NK-92 (cell line): ENCODE results near the gene KCNK7.
A peak's percentile ranks its signal among the peaks of the same experiment; 100 is the strongest.
"Not testable (repeated sequence)": the region's sequence is repeated elsewhere in the genome, so short reads cannot be mapped to it uniquely, and the experiment has no call there.

Experiments
- DNase-seq: peaks from one replicate; lab custom pipeline; 2025; ENCODE audit not compliant: unreplicated experiment; lab: John Stamatoyannopoulos, UW

Gene KCNK7

GRCh38 chr11:65574811-65575567, 20.6 kb downstream of the KCNK7 start:
- no peak for DNase-seq

- no peak for DNase-seq
These were observed 21.3 kb downstream of the KCNK7 start for GRCh38 chr11:65574109-65574810.

GRCh38 chr11:65573391-65574079, 22.1 kb downstream of the KCNK7 start:
- no peak for DNase-seq

DNA sequence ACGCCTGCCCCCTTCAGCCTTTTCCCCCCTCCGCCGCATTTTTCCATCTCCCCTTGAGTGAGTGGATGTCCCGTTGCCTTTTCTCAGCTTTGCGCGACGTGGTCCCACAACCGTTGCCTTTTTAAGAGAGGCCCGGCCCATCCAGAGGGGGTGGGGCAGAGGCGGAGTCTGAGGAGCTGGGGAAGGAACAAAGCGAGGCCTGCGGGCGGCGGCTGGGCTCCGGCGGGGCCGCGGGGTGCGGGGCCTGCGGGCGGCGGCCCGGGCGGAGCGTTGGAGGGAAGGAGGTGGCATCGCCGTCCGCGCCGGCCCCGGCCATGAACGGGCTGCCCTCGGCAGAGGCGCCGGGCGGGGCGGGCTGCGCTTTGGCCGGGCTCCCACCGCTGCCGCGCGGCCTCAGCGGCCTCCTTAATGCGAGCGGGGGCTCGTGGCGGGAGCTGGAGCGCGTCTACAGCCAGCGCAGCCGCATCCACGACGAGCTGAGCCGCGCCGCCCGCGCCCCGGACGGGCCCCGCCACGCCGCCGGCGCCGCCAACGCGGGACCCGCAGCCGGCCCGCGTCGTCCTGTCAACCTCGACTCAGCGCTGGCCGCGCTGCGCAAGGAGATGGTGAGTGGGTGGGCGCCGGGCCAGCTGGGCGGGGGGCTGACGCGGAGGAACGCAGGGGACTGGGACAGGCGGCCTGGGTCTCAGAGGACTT, 23.1 kb downstream of the KCNK7 start, which contains the start of gene FAM89B:
Gene FAM89B, plus strand, starts transcription at position 183 of the 696 bp plus-strand sequence. Its CDS starts 132 bp downstream, at position 315.
- no peak for DNase-seq

- no peak for DNase-seq
These were observed 23.7 kb downstream of the KCNK7 start for GRCh38 chr11:65571940-65572339.

DNA sequence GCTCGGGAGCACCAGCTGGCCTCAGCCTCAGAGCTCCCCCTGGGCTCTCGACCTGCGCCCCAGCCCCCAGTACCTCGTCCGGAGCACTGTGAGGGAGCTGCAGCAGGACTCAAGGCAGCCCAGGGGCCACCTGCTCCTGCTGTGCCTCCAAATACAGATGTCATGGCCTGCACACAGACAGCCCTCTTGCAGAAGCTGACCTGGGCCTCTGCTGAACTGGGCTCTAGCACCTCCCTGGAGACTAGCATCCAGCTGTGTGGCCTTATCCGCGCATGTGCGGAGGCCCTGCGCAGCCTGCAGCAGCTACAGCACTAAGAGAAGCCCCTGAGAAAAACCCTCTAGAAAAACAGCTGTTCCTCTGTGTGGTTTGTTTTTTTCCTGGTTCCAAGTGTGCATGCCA, 24.2 kb downstream of the KCNK7 start:
- no peak for DNase-seq

DNA sequence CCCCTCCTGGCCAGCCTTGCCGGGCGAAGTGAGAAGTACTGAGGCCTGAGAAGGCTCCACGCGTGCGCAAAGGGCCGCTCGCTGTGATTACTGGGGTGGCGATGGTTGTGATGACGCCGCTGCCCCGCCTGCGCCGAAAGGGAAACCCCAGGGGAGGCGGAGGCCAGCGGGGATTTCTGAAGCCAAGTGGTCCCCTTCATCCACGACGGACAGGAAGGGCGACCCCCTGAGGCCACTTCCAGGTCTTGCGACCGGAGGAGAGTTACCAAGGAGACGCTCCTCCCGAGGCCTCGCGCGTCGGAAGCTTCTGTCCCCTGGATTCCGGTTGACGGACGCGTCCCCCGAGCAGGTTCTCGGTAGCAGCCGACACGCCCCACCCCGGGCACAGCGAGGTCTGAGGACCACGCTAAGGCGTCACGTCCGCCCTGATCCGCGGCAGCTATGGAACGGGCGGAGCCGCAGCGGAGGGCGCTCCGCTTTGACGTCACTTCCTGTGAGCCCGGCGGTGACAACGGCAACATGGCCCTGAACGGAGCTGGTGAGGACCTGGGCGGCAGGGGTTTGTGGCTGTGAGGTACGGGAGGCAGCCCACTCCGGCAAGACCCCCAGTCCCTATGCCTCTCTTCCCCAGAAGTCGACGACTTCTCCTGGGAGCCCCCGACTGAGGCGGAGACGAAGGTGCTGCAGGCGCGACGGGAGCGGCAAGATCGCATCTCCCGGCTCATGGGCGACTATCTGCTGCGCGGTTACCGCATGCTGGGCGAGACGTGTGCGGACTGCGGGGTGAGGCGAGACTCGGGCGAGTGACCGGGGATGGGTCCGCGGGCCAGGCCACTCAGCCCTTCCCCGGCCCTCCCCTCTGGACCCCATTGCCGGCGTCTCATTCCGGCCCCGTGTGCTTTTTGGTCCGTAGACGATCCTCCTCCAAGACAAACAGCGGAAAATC, 25.4 kb downstream of the KCNK7 start, which contains the start of gene ZNRD2:
Gene ZNRD2, plus strand, starts transcription at position 505 of the 946 bp plus-strand sequence. Its CDS starts 15 bp downstream, at position 520.
- DNase-seq, result peak; percentile 97

DNA sequence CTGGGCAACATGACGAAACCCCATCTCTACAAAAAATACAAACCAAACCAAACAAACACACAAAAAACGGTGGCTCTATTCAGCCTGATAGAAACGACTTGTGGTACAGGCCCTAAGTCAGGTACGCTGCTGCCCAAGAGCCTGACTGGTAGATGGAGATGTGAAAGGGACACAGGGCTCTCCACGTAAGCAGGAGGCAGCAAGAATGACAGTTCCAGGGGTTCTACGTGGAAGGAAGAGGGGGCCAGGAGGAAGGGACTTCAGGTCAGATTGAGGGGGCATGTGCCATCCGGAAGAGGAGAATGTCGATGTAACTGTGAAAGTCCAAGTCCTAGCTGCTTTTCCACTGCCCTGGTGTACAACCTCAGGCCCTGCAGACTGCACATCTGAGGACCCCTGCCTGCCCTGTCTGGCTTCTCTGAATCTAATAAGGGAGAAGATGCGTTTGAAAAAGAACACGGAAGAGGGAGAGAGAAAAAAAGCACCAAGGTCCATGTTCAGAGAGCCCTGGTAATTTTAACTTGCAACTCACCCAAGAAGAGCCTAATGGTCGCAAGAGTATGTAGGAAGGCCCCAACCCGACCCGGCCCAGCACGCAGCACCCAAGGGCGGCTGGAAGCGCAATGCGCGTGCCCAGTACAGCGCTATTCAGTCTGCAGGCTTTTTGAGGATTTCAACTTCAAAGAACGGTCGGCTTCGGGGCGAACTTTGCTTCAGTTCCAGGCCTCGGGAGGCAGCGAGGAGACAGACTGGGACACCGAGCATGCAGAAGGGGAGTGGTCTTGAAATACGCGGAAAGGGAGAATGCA, 26.2 kb downstream of the KCNK7 start:
- DNase-seq, result no peak

GRCh38 chr11:65565624-65566453, 29.8 kb downstream of the KCNK7 start:
- DNase-seq, result no peak

DNA sequence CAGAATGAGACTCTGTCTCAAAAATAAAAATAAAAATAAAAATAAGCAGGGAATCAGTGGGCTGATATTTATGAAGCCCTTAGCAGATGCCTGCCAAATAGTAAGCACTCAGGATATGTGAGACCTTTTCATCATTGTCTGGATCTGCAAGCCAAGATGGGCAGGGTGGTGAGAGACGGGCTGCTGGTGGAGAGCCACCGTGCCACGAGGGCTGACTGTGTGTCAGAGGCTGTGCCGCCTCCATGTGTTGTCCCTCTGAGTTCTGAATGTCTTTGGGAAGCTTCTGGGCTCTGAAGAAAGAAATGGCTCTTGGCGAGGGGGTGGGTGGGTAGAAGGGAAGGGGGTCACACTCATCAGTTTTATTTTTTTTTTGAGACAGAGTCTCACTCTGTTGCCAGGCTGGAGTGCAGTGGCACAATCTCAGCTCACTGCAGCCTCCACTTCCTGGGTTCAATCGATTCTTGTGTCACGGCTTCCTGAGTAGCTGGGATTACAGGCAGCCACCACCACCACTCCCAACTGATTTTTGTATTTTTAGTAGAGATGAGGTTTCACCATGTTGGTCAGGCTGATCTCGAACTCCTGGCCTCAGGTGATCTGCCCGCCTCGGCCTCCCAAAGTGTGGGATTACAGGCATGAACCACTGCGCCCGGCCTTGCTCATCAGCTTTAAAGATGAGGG, 30.6 kb downstream of the KCNK7 start:
- not testable (repeated sequence) for DNase-seq

DNA sequence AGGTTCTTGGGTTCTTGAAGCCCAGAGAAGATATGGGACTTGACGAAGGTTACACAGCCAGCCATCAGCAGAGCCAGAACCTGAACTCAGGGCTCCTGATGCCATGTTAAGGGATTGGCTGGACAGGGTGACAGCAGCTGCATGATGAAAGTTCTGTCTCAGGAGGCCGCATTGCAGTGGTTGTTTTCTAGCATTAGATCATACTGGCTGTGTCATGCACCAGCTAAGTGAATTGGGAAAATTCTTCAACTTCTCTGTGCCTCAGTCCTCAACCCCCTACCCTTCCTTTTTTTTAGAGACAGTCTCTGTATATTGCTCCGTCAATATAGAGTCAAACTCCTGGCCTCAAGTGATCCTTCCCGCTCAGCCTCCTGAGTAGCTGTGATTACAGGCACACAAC, 32.0 kb downstream of the KCNK7 start:
- DNase-seq, result no peak

DNA sequence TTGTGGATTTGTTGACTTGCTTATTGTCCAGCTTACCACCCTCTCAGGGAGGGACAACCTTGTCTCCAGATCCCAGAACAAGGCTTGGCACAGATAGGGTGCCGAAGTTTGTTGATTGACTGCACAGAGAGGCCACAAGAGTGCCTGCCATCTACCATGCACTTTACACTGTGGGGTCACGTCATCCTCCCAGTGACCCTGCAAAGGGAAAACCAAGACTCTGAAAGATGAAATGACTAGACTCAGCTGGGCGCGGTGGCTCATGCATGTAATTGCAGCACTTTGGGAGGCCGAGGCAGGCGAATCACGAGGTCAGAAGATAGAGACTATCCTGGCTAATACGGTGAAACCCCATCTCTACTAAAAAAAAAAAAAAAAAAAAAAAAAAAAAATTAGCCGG, 32.8 kb downstream of the KCNK7 start:
- no peak for DNase-seq

DNA sequence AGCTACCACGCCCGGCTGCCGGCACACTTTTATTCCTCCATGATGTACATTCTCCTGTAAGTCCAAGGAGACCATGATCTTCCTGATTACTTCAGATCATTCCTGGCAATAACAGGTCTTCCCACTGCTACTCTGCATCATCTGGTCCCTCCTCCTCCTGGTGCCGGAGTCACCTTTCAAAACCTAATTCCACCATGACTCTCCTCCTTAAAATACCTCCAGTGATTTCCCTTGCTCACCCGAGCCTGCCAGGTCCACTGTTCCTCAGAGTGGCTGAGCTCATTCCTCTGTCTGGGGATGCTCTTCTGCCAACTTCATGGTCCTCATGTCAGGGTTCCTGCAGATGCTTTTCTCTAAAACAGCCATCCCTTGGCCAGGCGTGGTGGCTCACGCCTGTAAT, 33.6 kb downstream of the KCNK7 start:
- no peak for DNase-seq

DNA sequence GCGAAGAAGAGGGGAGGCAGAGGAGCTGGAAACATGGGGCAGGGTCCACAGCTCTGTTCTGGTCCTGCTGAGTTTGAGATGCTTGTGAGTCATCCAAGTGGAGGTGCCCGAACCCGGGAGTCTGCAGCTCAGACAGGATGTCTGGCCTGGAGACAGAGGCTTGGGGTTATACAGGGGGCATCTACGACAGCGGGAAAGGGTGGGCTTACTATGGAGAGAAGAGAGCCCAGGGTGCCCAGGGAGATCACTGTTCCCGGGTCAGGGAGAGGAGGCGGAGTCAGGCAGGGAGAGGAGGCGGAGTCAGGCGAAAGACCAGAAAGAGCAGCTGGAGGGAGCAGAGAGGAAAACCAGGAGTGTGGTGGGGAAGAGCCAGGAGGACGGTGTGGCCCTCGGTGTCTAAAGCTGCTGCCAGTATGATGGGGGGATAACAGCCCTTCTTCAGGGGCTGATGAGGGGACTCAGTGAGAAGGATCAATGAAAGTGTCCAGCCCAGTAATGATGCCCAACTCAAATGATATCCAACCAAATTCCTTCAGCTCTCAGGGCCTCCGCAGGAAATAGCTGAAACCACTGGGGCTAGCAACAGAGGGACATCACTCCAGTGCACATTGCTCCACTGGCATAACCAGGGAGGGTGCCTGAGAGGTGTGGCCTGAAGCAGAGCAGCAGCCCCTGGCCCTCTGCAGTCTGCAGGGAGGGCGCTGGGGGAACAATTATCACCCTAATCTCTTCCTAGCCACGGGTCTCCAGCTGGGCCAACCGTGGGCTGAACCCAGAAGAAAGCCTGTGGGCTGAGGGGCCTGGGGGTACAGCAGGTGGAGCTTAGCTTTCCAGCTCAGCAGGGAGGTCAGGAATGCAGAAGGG, 34.8 kb downstream of the KCNK7 start:
- DNase-seq, result no peak

DNA sequence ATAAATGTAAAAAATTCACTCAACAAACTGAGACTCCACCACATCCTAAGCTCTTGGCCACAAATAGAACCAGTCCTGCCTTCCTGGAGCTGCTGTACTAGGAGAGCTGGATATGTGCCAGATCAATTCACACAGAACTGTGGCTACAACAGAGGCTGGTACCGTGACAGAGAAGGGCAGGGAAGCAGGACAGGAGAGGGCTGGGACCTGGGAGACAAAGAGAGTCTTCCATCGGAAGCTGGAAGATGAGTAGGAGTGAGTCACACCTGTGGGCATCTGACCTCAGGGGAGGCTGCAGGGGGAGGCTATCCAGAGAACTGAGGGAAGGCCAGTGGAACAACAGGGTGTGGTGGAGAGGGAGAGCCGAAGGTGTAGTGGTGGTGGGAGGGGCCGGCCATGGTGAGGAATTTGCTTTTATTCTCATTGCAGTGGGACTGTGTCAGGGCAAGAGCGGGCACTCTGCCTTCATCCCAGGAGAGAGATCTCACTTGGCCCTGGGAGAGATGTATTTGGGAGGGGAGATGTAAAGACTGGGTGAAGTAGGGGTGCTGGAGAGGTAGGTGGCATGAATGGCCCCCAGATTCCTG, 35.6 kb downstream of the KCNK7 start:
- DNase-seq, result no peak

DNA sequence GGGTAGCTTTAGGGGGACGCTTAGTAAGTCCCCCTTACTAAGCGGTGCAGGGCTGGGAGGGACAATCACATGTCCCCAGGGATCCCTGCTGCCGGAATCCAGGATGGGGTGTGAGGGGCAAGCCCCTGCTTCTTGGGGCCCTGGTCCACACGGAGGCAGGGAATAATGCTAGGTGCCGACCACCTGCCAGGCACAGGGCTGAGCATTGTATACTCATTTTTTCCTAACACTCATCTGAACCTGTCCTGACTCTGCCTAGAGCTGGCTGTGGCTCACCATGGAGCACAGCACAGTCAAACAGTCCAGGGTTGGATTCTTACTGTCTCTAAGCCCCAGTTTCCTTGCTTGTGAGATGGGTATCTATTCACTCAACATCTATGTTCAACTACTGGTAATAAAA, 36.1 kb downstream of the KCNK7 start:
- no peak for DNase-seq
